Left forelimb (tissue), 1 donor: ENCODE results near the gene EXOC3.
"Not testable (repeated sequence)": the region's sequence is repeated elsewhere in the genome, so short reads cannot be mapped to it uniquely, and the experiment has no call there.

Experiments used
- DNase-seq: peaks from one replicate; pipeline ENCODE4 v3.0.0-alpha.2; 2018; ENCODE audit warnings: low spot score

The EXOC3 gene

GRCh38 chr5:442335-443238 lies at the start of gene EXOC3:
Gene EXOC3, plus strand, starts transcription at chr5:443176. Its CDS starts 3,030 bp downstream, at chr5:446206.
- peak; percentile 90 for DNase-seq

DNA sequence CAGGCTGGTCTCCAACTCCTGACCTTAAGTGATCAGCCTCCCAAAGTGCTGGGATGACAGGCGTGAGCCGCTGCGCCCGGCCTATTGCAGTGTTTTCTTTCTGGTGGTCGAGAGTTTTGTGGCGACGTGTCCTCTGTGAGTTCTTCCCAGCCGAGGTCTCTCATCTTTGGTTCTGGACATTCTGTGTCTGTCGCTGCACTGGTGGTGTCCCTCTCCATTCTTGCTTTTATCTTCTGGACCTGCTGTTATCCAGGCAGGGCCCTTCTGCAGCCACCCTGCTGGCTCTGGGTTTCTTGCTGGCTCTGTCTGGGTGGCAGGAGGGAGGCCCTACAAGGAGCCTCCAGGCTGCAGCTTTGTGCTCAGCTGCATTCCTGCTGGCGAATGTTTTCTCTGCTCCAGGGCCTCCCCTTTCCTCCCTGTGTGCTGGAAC lies 49.1 kb upstream of the EXOC3 start:
- peak; percentile 53 for DNase-seq

DNA sequence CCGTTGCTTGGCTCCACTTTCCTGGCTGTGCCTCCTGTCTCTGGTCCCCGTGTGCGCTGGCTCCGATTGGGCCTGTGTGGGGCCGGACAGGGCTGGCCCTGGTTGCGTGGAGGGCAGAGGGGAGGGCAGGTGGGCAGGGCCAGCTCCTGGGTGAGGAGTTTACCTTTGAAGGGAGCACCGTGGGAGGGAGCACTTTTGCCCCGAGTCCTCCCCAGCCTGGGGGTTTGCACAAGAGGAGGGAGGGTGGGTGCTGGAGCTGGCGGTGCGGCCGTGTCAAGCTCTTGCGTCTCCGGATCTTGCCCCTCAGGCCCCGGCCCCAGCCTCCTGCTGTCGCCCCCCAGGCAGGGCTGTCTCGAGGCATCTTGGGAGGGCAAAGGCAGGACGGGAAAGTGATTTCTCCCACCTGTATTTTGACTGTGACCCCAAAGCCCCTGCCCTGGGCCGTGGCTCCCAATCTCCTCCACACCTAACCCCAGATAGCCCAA lies 48.3 kb upstream of the EXOC3 start:
- peak; percentile 57 for DNase-seq

DNA sequence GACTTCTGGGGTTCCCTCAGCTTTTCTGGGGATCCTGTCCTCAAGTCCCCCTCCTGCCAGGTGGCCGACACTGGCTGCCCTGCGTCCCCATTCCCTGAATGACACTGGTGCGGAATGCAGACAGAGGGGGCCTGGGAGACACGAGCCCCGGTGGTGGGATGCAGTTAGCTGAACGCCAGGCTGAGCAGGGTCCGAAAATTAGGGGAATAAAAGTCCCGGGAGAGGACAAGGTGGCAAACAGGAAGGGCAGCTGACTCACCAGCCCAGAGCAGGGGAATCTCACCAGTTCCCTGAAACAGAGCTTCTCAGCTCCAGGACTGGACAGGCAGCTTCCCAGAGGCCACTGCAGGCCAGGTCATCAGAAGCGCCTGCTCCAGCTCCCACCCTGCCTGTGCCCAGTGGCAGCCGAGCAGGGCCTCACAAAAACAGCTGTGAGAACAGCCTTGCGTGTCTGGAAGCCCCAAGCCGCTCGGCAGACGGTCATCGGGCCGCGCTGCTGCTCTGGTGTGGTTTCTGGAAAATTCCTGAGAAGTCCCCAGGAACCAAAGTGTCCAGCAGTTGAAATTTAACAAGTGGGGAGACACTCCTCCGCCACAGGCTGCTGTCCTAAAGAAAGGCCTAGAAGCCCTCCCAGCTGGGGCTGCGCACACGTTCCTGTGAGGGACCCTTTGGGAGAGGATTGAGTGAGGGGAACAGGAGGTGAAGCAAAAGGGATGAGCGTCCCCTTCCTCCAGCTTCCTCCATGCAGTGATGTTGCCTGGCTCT lies 47.6 kb upstream of the EXOC3 start:
- peak; percentile 68 for DNase-seq

- DNase-seq, result peak; percentile 56
Observed at GRCh38 chr5:395921-396530, 47.0 kb upstream of the EXOC3 start.

DNA sequence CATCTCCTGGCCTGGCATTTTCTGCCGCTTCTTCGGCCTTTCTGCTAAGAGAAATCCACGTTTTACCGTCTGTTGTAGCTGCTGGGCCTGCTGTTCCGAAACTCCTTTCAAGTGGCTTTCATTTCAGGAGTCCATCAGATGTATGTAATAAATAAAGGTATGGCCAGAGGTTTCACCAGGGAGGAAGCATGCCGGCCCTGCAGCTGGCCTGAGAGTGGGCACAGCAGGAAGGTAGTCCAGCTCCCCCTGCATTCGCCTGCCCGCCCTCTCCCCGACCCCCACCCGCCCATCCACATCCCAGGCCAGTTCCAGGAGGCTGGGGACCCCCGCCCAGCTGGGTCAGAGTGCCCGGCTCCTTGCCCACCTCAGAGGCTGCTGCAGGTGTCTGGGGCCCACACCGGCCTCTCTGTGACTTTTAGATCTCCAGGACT lies 46.4 kb upstream of the EXOC3 start:
- peak; percentile 55 for DNase-seq

GRCh38 chr5:398141-398474 lies 44.9 kb upstream of the EXOC3 start:
- not testable (repeated sequence) for DNase-seq

- peak; percentile 66 for DNase-seq
Observed at GRCh38 chr5:398475-399295, 44.3 kb upstream of the EXOC3 start.

DNA sequence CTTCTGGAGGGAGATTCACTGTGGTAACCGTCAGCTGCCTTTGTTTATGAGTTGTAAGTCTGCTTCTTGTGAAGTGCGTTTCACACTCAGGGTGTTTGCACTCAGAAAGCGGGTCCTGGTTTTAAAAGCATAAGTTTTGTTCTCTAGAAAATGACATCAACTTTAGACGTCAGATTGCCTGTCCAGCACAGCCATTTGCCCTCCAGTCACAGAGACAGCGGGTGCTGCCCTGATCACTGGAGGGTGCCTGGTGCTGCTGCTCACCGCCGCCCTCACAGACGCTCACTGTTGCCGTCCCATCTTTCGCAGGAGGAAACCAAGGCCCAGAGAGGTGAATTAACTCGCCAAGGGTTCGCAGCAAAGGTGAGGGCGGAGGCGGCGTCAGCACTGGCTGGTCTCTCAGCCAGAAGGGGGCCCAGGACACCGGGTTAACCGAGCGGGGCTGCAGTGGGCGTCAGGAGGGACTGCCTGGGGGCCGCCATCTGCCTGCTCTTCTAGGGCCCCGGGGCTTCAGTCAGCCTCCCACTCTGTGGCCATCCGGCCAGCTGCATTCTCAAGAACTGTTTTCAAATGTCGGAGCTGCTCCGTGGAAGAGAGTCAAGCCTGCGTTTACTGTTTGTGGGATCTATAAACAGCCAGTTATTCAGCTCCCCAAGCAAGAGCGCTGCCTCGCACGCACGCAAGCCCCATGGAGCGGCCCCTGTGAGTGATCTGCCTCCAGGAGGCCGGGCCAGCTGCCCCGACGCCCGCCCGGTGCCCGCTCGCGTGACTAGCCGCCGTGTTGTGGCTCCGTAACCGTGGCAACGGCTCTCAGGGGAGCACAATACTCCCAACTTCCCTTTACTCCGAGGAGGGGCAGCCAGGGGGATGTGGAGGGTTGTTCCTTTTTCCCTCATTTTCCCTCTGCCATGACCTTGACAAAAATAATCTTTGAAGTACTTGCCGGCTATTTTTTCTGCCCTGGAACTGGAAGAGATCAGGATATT lies 43.4 kb upstream of the EXOC3 start:
- DNase-seq, result peak; percentile 93

DNA sequence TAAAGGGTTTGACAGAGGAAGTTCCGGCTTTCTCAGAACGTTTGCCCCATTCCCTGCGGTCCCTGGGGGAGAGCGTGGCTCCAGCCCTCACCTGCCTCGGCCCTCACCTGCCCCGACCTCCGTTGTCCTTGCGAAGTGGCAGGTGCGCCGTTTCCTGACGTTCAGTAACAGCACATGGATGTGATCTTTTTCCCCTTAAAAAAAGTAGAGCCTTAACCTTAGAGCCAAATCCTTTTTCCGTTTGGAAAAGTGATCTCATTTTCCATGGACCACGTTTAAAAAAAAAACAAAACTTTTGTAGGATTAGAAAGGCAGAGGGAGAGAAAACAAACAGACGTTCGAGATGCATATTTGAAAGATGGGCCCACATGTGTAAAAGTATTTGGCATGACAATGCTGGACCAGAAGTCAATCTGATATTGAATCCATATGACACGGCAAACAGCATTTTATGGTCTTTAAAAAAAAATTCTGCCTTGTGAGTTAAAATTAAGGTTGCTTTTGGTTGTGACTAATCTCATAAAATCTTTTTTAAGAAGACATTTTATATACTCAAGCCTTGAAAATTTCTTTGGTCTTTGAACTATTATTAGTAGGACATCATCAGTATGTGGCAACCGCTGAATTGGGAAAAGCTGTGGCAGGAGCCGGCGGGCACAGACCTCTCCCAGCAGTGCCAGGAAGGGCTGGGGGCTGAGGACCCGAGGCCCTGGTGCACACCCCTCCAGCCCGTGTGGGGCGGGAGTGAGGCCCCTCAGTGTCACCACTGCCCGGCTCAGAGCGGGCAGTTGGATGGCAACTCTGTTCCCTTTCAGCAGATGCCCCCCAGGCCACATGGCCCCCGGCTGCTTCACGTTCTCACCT lies 42.5 kb upstream of the EXOC3 start:
- DNase-seq, result no peak

DNA sequence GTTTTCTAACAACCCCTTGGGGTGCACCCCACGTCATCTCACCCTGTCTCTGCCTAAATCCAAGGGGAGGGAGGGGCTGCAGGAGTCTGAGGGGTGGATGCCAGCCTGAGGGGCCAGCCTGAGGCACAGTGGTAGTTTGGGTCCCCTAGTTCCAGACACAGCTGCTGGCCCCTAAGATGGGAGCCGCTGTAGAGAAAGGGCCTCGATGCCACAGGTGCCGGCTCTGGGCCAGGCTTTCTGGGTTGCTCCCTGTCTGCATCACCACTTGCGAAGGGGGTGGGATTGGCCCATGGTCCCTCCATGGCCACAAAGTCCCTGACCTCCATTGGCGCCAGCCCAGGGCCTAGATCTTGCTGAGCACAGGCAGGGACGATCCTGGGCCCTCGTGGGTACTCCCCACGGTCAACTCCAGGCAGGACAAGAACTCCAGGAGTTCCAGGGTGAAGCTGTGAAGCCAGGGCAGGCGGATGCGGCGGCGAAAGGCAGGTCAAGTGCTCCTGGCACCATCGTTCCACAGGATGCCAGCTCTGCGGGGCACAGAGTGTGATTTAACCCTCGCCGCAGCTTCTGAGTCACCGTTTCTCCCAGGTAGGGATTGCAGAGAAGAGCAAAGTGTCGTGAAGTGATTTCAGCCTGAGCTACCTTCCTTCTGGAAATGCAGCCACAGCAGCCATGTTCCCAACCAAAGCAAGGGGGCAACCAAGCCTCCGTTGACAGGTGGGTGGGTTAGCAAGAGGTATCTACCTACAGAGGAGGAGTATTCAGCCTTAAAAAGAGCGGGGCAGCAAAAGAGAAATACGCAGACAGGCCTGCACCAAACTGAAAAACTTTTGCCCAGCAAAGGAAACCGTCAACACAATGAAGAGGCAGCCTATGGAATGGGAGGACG lies 41.6 kb upstream of the EXOC3 start:
- DNase-seq, result peak; percentile 68

DNA sequence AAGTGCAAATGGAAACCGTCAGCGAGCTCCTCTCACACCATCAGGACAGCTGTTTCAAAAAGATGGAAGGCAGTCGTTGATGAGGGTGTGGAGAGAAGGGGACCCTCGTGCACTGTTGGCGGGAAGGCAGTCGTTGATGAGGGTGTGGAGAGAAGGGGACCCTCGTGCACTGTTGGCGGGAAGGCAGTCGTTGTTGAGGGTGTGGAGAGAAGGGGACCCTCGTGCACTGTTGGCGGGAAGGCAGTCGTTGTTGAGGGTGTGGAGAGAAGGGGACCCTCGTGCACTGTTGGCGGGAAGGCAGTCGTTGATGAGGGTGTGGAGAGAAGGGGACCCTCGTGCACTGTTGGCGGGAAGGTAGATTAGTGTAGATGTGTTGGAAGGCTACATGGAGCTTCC lies 40.8 kb upstream of the EXOC3 start:
- not testable (repeated sequence) for DNase-seq

- DNase-seq, result peak; percentile 52
Observed at GRCh38 chr5:402615-403359, 40.2 kb upstream of the EXOC3 start.

DNA sequence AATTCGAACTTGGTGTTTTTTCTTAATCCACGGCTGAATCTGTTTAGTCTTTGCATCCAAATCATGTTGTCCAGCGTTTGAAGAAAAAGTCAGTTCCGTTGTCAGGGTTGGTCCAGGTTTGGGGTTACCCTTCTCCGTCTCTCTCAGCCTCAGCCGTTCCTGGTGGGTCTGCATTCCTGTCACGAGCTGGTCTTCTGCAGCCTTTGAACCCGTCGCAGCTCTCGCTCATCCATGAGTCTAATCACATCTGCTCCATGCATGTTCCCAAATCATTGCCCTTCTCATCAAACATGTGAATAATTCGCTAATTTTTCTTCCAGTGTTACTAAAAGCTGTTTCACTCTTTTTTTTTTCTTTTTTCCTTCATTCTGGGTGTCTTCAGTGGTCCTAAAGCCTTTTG lies 39.0 kb upstream of the EXOC3 start:
- no peak for DNase-seq

DNA sequence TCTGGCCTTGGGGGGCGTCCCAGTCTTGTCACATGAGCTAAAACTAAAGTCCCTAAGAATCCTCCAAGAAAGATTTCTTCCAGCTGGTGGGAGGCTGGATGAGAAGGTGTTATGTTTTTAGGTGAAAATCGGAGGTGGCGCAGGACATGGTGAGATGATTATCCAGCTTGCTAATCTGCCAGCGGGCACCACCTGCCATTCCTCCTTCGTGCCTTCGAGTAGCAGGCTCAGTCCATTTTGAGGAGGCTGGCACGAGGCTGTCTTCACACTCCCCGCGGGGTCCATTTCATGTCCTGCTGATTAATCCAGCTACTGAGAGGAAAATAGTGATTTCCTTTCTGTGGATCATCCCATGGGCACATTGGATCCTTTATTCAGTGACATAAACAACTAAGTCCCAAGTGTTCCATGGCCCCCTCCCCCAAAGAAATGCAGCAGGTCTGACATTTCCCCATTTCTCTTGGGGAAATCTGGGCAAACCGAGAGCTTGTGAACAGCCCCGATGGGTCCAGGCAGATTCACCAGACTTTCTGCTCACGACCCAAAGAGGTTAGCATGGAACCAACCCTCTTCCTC lies 38.2 kb upstream of the EXOC3 start:
- peak; percentile 28 for DNase-seq

GRCh38 chr5:405421-405820 lies 37.6 kb upstream of the EXOC3 start:
- DNase-seq, result peak; percentile 38

DNA sequence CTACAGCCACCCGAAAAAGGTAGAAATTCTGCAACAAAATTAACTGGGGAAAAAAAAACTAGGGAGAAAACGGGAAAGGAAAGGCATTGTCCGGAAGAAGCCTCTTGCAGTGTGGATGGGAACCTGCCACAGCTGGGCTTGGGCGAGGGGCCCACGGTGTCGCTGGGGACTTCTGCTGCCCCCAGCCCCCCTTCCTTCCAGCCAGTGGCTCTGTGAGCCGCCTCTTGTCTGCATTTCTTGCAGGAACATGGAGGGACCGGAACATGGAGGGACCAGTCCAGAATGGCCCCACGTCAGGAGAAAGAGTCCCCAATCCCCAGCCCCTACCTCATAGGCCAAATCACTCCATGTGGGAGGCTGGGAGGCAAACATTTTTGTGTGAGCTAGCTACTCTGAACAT lies 36.9 kb upstream of the EXOC3 start:
- DNase-seq, result no peak
